ENCODE data around the gene DNAAF1.
A peak's percentile ranks its signal among the peaks of the same experiment; 100 is the strongest.
"Not testable (repeated sequence)": the region's sequence is repeated elsewhere in the genome, so short reads cannot be mapped to it uniquely, and the experiment has no call there.

The DNAAF1 gene

DNA sequence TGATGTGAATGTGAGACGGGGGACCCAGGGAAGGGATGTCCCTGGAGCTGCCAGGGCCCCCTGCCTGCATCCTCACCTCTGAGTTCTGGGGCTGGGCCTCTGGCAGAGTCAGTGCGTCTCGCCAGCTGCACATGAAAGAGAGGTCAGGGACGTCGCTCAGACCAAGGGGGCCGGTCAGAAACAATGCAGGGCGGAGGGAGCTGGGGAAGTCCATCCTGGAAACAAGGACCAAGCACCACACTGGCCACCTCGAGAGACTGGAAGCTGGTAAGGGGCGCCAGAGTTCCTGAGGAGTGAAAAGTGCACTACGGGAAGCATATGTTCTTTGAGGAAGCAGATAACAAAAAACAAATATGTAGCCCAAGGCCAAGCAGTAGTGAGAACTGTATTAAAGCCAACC lies 39.7 kb downstream of the DNAAF1 start:
- DNase-seq (ENCODE audit: low spot score) = no peak

DNA sequence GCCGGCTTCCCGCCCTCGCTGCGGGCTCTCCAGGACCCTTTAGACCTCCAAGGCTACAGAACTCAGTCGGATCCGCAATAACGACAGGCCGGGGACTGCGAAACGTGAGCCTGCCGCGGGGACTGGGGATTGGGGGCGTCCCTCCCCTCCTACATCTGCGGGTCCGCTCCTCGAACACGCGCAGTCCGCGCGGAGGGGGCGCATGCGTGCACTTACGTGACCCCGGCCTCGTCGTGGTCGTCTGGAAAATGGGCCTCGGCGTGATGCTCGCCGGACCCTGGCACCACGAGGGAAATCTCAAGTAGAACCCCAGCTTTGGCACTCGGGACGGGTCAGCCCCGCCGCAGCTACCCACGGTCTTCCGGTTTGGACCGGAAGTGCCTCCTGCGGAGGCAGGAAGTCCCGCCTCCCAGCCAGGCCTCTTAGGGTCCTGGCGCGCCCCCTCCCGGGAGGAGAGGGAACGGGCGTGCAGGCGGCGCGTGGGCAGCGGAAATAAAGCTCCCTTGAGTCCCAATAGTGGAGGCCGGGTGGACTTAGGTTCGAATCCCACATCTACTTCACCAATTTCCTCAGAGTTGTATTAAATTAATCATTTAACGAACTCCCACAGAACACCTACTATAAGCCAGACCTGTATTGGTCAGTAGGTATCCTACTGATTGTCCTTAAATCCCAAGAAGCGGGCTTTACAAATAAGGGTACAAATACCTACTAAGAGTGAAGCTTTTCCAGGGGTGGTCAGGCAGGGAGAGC lies 41.8 kb downstream of the DNAAF1 start, which contains the start of gene TAF1C:
TSS of gene TAF1C (minus strand) at position 373 of the 753 bp plus-strand sequence. CDS start 2,069 bp downstream, outside the sequence.
- peak; percentile 91 for DNase-seq (ENCODE audit: low spot score)

DNA sequence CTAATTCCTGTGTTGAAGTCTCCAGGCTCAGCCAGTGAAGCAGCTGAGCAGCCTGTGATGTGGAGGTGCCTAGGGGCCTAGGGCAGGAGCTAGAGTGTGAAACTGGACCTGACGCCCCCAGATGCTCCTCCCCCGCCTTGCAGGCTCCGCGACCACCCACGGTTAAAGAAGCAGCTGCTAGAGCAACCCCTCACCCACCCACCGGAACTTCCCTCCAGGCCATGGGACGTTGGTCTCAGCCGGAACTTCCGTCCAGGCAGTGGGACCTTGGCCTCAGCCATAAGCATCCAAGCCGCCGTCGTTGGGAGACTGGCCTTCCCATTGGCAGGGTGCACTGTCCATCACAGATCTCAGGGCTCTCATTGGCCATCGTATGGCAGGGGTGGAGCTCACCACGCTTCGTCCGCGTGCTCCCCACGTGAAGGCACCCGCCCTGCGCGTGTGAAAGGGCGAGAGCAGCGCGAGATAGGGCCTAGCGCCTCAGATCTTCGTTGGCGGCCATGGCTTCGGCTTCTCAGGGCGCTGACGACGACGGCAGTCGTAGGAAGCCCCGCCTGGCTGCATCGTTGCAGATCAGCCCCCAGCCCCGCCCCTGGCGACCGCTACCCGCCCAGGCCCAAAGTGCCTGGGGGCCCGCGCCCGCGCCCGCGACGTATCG lies 45.8 kb downstream of the DNAAF1 start, which contains the start of gene ADAD2:
TSS of gene ADAD2 (plus strand) at position 427 of the 658 bp plus-strand sequence. CDS start at position 501, 74 bp downstream.
- no peak for DNase-seq (ENCODE audit: low spot score)

DNA sequence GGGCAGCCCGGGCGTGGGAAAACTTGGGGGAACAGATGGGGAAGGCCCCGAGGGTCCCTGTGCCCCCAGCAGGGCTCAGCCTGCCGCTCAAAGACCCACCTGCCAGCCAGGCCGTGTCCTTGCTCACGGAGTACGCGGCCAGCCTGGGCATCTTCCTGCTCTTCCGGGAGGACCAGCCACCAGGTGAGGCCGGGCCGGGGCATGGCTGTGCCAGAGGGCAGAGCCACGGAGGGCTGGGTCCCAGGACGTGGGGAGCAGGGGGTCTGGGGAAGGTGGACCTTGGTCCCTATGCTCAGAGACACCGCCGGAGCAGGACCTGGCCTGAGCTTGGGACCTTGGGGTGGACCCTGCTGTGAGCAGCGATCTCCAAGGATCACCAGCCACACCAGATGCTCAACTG lies 46.4 kb downstream of the DNAAF1 start:
- DNase-seq (ENCODE audit: low spot score) = no peak

DNA sequence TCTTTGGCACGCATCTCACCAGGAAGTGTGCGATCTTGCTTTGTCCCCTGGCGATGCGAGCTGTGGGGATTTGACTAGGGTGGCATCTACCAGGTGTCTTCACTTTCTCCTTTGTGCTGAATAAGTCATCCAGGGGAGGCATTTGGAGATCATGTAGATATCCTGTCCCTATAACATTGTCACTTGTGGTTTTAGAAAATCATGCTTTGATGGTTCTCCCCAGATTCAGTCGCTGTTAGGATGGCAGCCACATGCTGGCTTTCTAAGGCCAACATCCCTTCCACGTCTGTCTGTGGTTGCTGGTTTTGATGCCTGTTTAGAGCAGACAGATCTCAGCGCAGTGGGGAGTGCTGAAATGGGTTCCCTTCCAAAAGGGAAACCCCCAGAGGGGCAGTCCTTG lies 48.4 kb downstream of the DNAAF1 start:
- no peak for DNase-seq (ENCODE audit: low spot score)

DNA sequence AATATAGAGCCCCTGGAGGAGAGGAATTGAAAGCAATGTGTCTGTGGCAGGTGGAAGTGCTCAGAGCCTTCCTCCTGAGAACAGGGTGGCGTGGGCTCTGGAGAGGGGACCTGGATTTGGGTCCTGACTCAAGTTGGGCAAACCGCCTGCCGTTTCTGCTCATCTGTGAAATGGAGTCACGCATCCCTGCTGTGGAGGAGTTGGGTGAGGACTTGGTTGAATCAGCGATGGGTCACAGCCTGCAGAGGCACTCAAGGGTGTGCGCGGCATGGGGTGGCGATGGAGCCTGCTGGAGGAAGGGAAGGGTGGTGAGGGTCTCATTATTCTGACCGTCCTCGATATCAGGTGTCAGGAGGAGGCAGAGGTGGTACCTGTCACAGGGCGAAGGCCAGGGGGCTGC lies 48.9 kb downstream of the DNAAF1 start:
- no peak for DNase-seq (ENCODE audit: low spot score)

DNA sequence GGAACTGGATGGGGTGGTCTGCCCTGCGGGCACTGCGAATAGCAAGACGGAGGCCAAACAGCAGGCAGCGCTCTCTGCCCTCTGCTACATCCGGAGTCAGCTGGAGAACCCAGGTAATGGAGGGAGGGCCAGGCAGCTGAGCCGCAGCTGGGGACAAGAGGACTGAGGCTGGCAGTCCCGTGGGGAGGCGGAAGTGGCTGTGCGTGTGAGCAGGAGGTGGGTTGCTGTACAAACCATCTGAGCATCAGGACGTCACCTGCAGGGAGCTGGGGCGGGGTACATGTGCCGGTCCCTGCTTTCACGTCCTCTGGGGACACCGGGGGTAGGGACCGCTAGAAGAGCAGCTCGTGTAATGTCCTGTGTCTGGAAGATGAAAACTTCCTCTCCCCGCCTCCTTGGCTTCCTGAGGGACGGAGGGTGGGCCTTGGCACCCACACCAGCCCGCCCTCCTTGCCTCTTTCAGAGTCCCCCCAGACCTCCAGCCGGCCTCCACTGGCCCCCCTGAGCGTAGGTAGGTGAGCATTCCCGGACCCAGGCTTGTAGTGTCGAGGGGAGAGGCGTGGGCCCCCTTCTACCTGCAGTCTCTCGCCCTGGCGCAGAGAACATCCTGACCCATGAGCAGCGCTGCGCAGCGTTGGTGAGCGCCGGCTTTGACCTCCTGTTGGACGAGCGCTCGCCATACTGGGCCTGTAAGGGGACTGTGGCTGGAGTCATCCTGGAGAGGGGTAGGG lies 49.5 kb downstream of the DNAAF1 start:
- no peak for DNase-seq (ENCODE audit: low spot score)

DNA sequence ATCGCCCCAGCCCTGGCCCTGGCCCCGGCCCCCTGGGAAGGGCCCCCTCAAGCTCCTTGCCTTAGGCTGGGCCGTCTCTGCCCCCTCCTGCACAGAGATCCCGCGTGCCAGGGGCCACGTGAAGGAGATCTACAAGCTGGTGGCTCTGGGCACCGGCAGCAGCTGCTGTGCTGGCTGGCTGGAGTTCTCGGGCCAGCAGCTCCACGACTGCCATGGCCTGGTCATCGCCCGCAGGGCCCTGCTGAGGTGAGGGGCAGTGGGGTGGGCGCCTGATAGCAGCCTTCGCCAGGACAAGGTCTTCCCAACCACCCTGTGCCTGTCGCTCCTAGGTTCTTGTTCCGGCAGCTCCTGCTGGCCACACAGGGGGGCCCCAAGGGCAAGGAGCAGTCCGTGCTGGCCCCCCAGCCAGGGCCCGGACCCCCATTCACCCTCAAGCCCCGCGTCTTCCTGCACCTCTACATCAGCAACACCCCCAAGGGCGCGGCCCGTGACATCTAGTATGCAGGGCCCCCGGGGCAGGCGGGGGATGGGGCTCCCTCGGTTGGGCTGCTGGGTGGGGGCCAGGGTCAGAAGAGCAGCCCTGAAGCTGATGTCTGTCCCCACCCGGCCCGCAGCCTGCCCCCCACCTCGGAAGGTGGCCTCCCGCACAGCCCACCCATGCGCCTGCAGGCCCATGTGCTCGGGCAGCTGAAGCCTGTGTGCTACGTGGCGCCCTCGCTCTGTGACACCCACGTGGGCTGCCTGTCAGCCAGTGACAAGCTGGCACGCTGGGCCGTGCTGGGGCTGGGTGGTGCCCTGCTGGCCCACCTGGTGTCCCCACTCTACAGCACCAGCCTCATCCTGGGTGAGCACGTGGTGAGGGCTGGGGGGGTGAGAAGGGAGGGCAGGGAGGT lies 50.3 kb downstream of the DNAAF1 start:
- no peak for DNase-seq (ENCODE audit: low spot score)

DNA sequence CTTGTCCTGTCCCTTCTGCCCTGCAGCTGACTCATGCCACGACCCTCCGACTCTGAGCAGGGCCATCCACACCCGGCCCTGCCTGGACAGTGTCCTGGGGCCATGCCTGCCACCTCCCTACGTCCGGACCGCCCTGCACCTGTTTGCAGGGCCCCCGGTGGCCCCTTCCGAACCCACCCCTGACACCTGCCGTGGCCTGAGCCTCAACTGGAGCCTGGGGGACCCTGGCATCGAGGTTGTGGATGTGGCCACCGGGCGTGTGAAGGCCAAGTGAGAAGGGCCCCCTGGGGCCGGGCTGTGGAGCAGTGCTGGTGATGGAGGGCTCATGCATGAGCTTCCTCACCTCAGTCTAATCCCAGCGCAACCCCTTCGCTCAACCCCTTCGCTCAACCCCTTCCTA lies 51.0 kb downstream of the DNAAF1 start:
- DNase-seq (ENCODE audit: low spot score) = no peak

DNA sequence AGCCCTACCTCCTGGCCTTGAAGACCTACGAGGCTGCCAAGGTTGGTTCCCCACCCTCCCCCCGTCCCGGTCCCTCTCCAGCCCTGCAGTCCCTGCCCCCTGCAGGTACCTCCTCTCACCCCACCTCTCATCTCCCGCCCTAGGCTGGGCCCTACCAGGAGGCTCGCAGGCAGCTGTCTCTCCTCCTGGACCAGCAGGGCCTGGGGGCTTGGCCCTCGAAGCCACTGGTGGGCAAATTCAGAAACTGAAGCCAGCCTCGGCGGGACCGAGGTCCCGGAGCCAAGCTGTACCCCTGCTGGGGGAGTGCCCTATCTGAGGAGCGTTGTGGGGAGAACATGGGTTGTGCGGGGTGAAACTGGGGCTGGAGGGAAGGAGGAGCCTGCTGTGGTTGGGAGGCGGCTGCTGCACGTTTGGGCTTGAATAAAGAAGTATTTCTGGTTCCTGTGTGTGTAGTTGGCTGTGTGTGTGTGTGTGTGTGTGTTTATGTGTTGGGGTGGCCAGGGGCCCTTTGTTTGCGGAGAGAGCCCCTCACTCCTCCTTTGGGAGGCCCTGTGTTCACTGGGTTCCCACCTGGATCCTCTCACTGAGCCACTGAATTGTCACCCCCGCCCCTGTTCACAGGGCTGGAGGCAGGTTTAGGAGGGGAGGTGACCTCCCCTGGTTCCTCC lies 51.8 kb downstream of the DNAAF1 start:
- DNase-seq (ENCODE audit: low spot score) = no peak

DNA sequence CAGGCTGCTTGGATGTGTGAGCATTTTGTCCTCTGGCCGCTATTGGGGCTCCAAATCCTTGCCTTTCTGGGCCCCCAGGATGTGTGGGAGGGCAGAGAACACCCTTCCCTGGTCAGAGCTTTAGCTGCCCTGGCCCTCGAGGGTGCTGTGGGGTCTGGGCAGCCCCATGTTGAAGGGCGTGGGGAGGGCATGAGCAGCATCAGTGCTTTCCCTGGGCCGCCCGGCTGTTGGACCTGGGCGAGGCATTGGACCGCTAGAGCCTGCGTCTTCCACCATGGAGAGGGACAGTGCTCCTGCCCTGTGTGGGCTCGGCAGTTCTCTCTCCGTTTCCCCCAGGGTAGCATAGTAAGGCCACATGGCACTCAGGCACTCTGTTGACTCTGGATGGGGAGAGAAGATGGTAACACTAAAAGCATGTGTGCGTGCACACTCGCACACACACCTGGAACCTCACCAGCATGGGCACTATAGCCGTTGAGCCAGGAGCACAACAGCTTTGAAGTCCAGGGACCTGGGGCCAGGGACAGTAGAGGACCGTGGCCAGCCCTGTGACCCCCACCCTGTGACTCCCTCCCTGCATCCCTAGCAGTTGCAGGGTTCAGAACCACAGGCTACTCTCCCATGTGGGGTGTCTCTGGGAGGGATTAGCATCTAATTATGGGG lies 52.5 kb downstream of the DNAAF1 start:
- no peak for DNase-seq (ENCODE audit: low spot score)

DNA sequence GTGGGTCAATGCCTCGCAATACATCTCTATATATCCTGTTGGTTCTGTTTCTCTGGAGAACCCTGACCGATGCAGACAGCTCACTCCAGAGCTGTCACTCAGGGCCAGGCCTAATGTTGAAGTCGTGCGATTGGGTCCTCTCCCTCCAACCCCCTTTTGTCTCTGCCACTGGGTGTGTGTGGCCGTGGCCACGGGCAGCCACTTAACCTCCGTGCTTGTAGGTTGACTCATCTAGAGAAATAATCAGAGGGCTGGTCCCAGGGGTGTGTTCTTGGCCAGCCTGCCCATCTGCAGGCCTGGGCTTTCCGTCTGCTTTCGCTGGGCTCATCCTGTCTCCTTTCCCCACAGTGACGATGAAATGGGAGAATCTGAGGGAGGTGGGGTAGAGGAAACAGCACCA lies 53.3 kb downstream of the DNAAF1 start:
- no peak for DNase-seq (ENCODE audit: low spot score)

DNA sequence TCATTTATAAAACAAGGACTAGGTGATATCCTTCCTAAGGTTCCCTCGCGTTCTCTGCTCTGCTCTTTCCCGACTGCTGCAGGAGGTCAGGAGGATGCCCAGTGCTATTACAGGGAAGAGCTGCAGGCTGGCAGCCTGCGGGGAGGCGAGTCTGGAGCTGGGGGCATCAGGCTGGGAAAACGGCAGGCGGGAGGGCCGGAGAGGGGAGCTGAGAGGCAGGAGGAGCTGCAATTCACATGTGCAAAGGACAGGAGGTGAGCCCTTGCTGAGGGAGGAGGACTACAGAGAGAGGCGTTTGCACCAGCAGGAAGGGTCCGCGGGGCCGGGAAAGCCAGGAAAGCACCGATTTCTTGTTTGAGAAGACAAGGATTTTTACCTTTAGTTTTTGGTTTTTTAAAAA lies 54.0 kb downstream of the DNAAF1 start:
- no peak for DNase-seq (ENCODE audit: low spot score)

DNA sequence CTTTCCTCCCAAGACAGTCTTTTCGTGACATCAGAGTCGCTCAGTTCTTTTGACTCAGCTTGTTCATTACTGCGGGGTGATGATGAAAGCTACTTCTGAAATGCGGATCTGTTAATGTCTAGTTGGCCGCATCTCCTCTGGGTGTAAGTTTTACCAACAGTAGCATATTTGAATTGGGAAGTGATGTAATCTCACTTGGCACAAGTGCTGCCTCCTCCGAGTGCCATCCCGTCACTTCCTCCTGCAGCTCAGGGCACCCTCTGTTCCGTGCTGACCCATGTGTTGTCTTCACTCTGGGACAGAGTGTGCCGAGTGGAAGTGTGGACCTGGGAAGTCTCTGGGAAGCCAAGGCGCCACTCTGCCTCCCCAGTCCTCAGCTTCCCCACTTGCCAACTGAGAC lies 54.8 kb downstream of the DNAAF1 start:
- no peak for DNase-seq (ENCODE audit: low spot score)

DNA sequence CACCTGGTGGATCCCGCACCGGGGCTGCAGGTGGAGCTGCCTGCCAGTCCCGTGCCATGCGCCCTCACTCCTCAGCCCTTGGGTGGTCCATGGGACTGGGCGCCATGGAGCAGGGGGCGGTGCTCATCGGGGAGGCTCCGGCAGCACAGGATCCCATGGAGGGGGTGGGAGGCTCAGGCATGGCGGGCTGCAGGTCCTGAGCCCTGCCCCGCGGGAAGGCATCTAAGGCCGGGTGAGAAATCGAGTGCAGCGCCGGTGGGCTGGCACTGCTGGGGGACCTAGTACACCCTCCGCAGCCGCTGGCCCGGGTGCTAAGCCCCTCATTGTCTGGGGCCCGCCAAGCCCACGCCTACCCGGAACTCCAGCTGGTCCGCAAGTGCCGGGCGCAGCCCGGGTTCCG lies 59.4 kb downstream of the DNAAF1 start:
- not testable (repeated sequence) for DNase-seq (ENCODE audit: low spot score)

DNA sequence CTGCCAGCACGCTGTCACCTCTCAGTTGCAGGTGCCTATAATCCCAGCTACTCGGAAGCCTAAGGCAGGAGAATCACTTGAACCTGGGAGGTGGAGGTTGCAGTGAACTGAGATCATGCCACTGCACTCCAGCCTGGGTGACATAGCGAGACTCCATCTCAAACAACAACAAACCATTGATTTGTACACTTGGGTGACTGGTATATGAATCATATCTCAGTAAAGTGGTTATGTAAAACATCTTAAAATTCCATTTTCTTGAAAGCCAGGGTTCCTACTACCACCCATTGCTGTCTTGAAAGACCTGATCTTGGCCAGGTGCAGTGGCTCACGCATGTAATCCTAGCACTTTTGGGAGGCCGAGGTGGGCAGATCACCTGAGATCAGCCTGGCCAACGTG lies 60.0 kb downstream of the DNAAF1 start:
- not testable (repeated sequence) for DNase-seq (ENCODE audit: low spot score)

DNA sequence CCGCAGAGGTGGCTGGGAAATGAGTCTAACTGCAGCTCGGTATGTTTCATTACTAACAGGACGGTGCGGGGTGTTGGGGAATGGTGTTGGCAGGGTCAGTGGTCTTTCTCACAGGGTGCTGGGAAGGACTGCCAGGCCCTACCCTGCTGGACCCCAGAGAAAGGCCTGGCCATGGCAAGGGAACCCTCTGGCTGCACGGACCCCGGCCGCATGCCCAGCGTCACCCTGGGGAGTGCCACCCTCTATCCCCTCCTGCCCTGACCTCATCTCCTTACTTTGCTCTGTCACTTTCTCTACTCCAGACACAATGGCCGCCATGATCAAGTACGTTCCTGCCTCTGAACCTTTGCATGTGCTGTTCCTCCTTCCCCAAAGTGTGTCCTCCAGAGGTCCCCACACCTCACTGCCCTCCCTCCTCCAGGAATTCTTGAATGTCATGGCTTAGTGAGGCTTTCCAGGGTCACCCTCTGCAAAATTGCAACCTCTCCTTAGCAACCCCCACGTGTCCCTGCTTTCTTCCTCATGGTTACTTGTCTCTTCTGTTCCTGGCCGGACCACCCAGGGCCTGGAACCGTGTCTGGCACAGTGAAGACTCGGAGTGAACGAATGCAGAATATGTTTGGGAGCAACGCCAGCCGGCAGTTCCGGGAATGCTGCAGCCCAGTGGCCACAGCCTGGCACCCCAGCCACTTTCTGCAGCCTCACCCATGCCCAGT lies 61.0 kb downstream of the DNAAF1 start:
- no peak for DNase-seq (ENCODE audit: low spot score)

DNA sequence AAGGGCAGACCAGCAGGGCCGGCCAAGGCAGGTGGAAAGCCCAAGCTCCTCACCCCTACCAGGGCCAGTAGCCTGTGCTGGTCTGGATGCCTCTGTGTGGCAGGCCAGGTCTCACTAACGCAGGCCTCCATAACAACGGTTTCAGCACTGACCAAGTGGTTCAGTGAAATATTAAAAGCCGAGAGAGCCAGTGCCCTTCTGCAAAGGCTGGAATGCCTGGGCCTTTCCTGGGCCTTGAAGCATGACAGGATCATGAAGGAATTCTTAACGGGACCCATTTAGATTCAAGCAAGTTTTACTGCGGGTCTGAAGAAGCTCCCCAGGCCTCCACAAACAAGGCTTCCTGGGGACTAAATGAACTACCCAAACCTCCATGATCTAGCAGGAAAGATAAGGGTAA lies 62.1 kb downstream of the DNAAF1 start:
- no peak for DNase-seq (ENCODE audit: low spot score)

DNA sequence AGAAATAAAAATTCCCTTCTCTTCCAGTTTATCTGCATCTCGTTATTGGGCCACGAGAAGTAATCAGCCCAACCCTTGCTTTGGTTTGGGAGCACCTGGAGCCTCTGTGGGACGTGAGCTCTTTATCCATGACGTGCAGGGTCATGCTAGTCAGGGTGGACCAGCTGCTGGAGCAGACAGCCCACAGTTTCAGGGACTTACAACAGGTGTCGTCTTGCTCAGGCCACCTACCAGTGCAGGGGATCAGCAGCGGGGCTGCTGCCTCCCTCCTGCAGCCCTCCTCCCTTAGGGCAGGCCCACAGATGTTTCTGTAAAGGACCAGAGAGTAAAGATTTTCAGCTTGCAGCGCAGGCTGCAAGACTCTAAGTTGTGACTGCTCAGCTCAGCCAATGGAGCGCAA lies 62.8 kb downstream of the DNAAF1 start:
- no peak for DNase-seq (ENCODE audit: low spot score)

DNA sequence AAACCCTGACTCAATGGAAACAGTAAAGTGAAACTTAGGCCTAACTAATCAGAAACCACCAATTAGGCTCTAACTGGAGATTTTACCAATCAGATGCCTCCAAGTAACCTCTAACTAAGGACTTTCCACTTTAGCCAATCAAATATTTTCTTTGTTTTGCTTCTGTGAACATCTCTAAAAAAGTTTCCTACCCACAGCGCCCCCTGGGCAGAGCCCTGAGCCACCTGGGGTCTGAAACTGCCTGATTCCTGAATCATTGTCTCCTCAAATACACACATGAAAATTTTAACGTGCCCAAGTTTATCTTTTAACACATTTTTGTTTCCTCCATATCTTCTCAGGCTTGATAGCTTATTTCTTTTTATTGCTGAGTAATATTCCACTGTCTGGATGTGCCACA lies 64.9 kb downstream of the DNAAF1 start:
- no peak for DNase-seq (ENCODE audit: low spot score)
